ENCODE data around the gene SPTLC1. TPM values are rescaled to one million over a fixed set of nuclear protein-coding genes. Genes with fewer than 3 reads are reported as not detected.

Gene SPTLC1
- total RNA-seq, 4 donors from 2014 or later, result 36.7 to 160 (median 112) TPM

DNA sequence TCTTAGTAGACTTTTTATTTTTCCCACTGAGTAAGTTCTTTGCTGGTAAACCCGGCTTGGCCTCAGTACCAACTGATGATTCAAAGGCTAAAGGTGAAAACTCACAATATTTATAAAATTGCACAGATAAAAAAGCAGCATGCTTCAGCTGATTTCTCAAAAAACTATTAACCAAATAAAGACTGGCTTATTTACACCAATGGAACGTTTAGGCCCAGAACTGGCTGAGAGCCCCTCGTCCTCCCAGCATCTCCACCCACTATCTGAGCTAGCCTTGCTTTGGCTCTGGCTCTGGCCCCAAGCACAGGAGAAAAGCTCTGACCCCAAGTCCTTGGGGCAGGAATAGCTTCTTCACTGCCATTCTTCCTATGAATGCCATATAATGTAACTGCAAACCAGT, 68.5 kb downstream of the SPTLC1 start:
- H3K27me3 ChIP-seq, result no peaks in the 10 kb centered on the region
- H3K27ac ChIP-seq, result no peak overlapping the region
- in situ Hi-C loops (cut with MboI; ENCODE audit: low pct_ligation_motif_present in 1 of 4, low pct_unique_long_range_greater_than_20kb in 1 of 4, low sequenced_read_pairs in 3 of 4), result no loop called here

DNA sequence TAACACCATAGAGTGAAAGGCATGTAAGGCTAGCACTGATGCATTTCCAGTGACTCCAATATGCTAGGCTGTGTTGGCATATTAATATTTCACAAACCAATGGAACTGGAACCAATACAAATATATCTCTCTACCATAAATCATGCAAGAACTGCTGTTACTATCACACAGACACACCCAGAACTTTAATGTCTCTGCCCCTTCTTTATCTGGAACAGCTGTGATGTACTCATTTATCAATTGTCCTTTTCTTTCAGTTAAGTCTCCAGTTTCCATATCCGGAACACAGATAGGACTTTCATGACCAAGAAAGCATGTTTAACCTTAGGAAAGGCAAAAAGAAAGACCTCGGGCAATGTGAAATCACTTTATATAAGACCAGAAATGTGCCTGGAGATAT, 70.3 kb downstream of the SPTLC1 start:
- intact Hi-C loops (cut with DNase I; ENCODE audit: low total_unique reads) (no loop called here), in situ Hi-C loops (cut with MboI; ENCODE audit: low pct_ligation_motif_present in 1 of 4, low pct_unique_long_range_greater_than_20kb in 1 of 4, low sequenced_read_pairs in 3 of 4) (no loop called here)
- Histone ChIP-seq H3K4me1 (no peaks in the 10 kb centered on the region), H3K4me3 (no peak overlapping the region), H3K27ac (no peak overlapping the region), H3K27me3 (no peaks in the 10 kb centered on the region), H3K36me3 (peaks cover 0 to 56% (median 23%) of the 10 kb centered on the region in 4 donors), H3K9me3 (peaks cover 11 to 14% of the 10 kb centered on the region in 2 donors)
- DNase-seq, result no peak
- WGBS, 2 donors (ENCODE audit: low coverage in 1 of 2), result 95% methylated on average over 2 of the region's 2 CpGs
- TF ChIP-seq POLR2AphosphoS5 (IDR thresholded peaks at IDR 0.05), result no peak
- no peak for TF ChIP-seq POLR2A (IDR thresholded peaks at IDR 0.05)
- TF ChIP-seq, protein P1, sequence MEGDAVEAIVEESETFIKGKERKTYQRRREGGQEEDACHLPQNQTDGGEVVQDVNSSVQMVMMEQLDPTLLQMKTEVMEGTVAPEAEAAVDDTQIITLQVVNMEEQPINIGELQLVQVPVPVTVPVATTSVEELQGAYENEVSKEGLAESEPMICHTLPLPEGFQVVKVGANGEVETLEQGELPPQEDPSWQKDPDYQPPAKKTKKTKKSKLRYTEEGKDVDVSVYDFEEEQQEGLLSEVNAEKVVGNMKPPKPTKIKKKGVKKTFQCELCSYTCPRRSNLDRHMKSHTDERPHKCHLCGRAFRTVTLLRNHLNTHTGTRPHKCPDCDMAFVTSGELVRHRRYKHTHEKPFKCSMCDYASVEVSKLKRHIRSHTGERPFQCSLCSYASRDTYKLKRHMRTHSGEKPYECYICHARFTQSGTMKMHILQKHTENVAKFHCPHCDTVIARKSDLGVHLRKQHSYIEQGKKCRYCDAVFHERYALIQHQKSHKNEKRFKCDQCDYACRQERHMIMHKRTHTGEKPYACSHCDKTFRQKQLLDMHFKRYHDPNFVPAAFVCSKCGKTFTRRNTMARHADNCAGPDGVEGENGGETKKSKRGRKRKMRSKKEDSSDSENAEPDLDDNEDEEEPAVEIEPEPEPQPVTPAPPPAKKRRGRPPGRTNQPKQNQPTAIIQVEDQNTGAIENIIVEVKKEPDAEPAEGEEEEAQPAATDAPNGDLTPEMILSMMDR (IDR thresholded peaks at IDR 0.05), result no peak

More for the DNA sequence above, 68.5 kb downstream of the SPTLC1 start:
- DNase-seq, result no peak
- Histone ChIP-seq H3K9me3 (peaks cover 7 to 14% of the 10 kb centered on the region in 2 donors), H3K4me1 (no peaks in the 10 kb centered on the region), H3K36me3 (peaks cover 0 to 49% (median 22%) of the 10 kb centered on the region in 4 donors), H3K4me3 (no peak overlapping the region)
- 66 to 83% methylated on average over 1 to 3 of the region's 3 CpGs for WGBS, 2 donors (ENCODE audit: low coverage in 1 of 2)
- TF ChIP-seq EP300 (IDR thresholded peaks at IDR 0.05; ENCODE audit: low read depth), result no peak
- no peak for TF ChIP-seq POLR2AphosphoS5 (IDR thresholded peaks at IDR 0.05)
- TF ChIP-seq POLR2A (IDR thresholded peaks at IDR 0.05), result no peak
- intact Hi-C loops (cut with DNase I; ENCODE audit: low total_unique reads), result no loop called here

DNA sequence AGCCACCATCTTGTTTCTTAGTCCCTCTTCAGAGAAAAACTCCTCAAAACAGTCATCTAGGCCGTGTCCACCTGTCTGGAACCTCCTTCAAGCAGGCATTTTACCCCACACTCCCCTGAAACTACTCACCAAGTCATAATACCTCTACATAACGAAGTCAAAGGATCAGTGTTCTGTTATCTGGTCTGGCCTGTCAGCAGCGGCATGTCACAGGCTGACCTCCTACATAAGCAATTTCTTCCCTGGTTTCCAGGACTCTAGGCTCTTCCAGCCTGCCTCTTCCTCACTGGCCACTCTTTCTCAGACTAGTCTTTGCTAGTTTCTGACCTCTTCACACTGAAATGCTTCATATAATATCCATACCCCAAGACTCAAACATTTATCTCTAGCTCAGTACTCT, 72.2 kb downstream of the SPTLC1 start:
- no peak for TF ChIP-seq EP300 (IDR thresholded peaks at IDR 0.05; ENCODE audit: low read depth)
- peaks cover 0 to 52% (median 26%) of the 10 kb centered on the region in 4 donors for H3K36me3 ChIP-seq
- intact Hi-C loops (cut with DNase I; ENCODE audit: low total_unique reads) (no loop called here), in situ Hi-C loops (cut with MboI; ENCODE audit: low pct_ligation_motif_present in 1 of 4, low pct_unique_long_range_greater_than_20kb in 1 of 4, low sequenced_read_pairs in 3 of 4) (no loop called here)
- H3K27ac ChIP-seq, result no peak overlapping the region
- H3K4me3 ChIP-seq, result no peak overlapping the region
- no peak for DNase-seq
- H3K9me3 ChIP-seq, result peaks cover 11 to 14% of the 10 kb centered on the region in 2 donors
- no peaks in the 10 kb centered on the region for H3K27me3 ChIP-seq
- 93 to 99% methylated on average over 3 of the region's 3 CpGs for WGBS, 2 donors (ENCODE audit: low coverage in 1 of 2)
- H3K4me1 ChIP-seq, result peaks cover 0 to under 1% (median 0%) of the 10 kb centered on the region in 4 donors

DNA sequence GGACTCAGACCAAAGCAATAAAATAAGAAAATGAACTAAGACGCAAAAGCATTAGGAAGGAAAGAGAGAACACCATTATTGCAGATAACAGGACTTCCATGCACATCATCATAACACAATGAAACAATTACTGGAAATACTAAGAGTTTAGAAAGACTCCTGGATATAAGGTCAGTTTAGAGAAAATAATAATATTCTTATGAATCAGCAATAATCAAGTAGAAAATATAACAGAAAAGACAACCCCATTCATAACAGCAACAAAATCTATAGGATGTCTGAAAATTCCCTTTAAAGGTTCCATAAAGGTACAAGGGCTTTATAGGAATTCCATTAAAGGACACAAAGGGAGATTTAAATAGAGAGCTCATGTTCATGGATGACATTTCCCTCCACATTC, 73.0 kb downstream of the SPTLC1 start:
- H3K36me3 ChIP-seq, result peaks cover 0 to 52% (median 27%) of the 10 kb centered on the region in 4 donors
- H3K4me1 ChIP-seq, result peaks cover 0 to 8% (median 2%) of the 10 kb centered on the region in 4 donors
- WGBS, 2 donors (ENCODE audit: low coverage in 1 of 2), result 88 to 95% methylated on average over 1 of the region's 1 CpG
- H3K27me3 ChIP-seq, result no peaks in the 10 kb centered on the region
- DNase-seq, result no peak
- TF ChIP-seq, protein P1 (IDR thresholded peaks at IDR 0.05), result no peak
- TF ChIP-seq POLR2AphosphoS5 (IDR thresholded peaks at IDR 0.05) (no peak), POLR2A (IDR thresholded peaks at IDR 0.05) (no peak), EP300 (IDR thresholded peaks at IDR 0.05; ENCODE audit: low read depth) (no peak)
- intact Hi-C loops (cut with DNase I; ENCODE audit: low total_unique reads), result no loop called here
- in situ Hi-C loops (cut with MboI; ENCODE audit: low pct_ligation_motif_present in 1 of 4, low pct_unique_long_range_greater_than_20kb in 1 of 4, low sequenced_read_pairs in 3 of 4), result no loop called here
- H3K27ac ChIP-seq, result no peak overlapping the region
- no peak overlapping the region for H3K4me3 ChIP-seq
- H3K9me3 ChIP-seq, result peaks cover 11 to 14% of the 10 kb centered on the region in 2 donors

DNA sequence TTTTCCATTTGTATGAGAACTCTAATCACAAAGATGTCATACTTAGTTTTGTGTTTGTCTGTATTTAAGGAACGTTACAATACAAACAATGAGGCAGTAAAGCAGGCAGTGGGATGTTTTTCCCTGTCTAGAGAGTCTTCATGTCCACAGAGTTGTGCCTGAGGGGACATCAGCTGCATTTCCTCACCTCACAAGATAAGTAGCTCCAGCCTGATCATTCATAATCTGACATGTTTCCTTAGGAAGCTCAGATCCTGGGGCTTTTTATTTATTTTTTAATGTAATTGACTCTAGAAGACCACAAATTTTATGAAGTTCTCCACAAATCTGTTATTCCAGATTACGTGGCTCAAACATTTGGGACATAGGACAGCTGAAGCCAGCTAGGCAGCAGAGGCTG, 78.5 kb downstream of the SPTLC1 start:
- H3K27ac ChIP-seq, result peak overlapping the region; percentile 60 to 80 (median 76)
- intact Hi-C loops (cut with DNase I; ENCODE audit: low total_unique reads), result loop anchor here (5.0 kb wide), 1 partner anchor 84 kb away; the partner anchor contains the start of gene ROR2

More for the DNA sequence above, 78.5 kb downstream of the SPTLC1 start:
- DNase-seq, result no peak
- Histone ChIP-seq H3K4me3 (no peak overlapping the region), H3K36me3 (peaks cover 0 to 22% (median 7%) of the 10 kb centered on the region in 4 donors), H3K27me3 (no peaks in the 10 kb centered on the region), H3K4me1 (peaks cover 9 to 26% (median 14%) of the 10 kb centered on the region in 4 donors), H3K9me3 (peaks cover under 1 to 5% of the 10 kb centered on the region in 2 donors)
- no peak for TF ChIP-seq POLR2AphosphoS5 (IDR thresholded peaks at IDR 0.05)
- TF ChIP-seq EP300 (IDR thresholded peaks at IDR 0.05; ENCODE audit: low read depth), result no peak
- TF ChIP-seq POLR2A (IDR thresholded peaks at IDR 0.05), result no peak
- TF ChIP-seq, protein P1 (IDR thresholded peaks at IDR 0.05), result no peak
- 56 to 80% methylated on average over 1 to 2 of the region's 2 CpGs for WGBS, 2 donors (ENCODE audit: low coverage in 1 of 2)
- in situ Hi-C loops (cut with MboI; ENCODE audit: low pct_ligation_motif_present in 1 of 4, low pct_unique_long_range_greater_than_20kb in 1 of 4, low sequenced_read_pairs in 3 of 4), result no loop called here
